AG04450 (cell line): ENCODE data around the gene ZNF277. TPM values are rescaled to one million over a fixed set of nuclear protein-coding genes. Genes with fewer than 3 reads are reported as not detected.

Source experiments
- CTCF ChIA-PET: fragments of 300-600, 350-600 bp; formaldehyde crosslinking; extraction: SDS; loops from one replicate; lab custom pipeline; 2022; ENCODE audit warnings: antibody characterized with exemption, inconsistent platforms; lab: Charles Lee
- POLR2A ChIA-PET: fragments of 350-600 bp; formaldehyde crosslinking; extraction: SDS; loops from one replicate; lab custom pipeline; 2021; ENCODE audit warnings: antibody characterized with exemption, inconsistent platforms; lab: Yijun Ruan, JAX
- DNase-seq: peaks from one replicate; pipeline ENCODE4 v3.0.0-alpha.2; 2011; ENCODE audit warnings: low read depth, low spot score
- H3K27ac ChIP-seq: one replicate; pipeline ENCODE4 v1.5.1; 2012; ENCODE audit warnings: low read depth, low read length, control low read depth
- H3K27me3 ChIP-seq: one replicate; pipeline ENCODE4 v1.6.0; 2012; ENCODE audit warnings: low read length; ENCODE audit not compliant: control insufficient read depth, insufficient read depth
- H3K4me3 ChIP-seq: 2 replicates; pipeline ENCODE4 v1.5.1; 2011; ENCODE audit warnings: mild to moderate bottlenecking, low read depth, low read length, control low read depth
- H3K9me3 ChIP-seq: 2 replicates; pipeline ENCODE4 v1.5.1; 2012; ENCODE audit warnings: low read length; ENCODE audit not compliant: control insufficient read depth, insufficient read depth
- polyA plus RNA-seq: library from polyadenylated mRNA; depleted of rRNA; stranded (reverse); fragments of >200 nt; gene quantifications from 2 replicates; pipeline ENCODE4 v1.2.3, GENCODE V29; 2011
- TF ChIP-seq, protein P1 (sequence below): IDR thresholded peaks from 2 replicates; pipeline ENCODE4 v1.5.1; 2011; ENCODE audit warnings: low read depth, low read length, control low read depth, inconsistent platforms

ZNF277 gene
- polyA plus RNA-seq, 1 experiment, result 30.3 TPM

GRCh38 chr7:112283382-112283910 lies 77.0 kb downstream of the ZNF277 start:
- H3K9me3 ChIP-seq, result no peaks in the 10 kb centered on the region
- H3K27me3 ChIP-seq, result no peaks in the 10 kb centered on the region
- CTCF ChIA-PET, result interaction anchor here (0.5 kb wide), 1 partner anchor 543 kb away, joined by 3 read pairs; no protein-coding TSS in a partner anchor
- no peak overlapping the region for H3K4me3 ChIP-seq
- TF ChIP-seq, protein P1, sequence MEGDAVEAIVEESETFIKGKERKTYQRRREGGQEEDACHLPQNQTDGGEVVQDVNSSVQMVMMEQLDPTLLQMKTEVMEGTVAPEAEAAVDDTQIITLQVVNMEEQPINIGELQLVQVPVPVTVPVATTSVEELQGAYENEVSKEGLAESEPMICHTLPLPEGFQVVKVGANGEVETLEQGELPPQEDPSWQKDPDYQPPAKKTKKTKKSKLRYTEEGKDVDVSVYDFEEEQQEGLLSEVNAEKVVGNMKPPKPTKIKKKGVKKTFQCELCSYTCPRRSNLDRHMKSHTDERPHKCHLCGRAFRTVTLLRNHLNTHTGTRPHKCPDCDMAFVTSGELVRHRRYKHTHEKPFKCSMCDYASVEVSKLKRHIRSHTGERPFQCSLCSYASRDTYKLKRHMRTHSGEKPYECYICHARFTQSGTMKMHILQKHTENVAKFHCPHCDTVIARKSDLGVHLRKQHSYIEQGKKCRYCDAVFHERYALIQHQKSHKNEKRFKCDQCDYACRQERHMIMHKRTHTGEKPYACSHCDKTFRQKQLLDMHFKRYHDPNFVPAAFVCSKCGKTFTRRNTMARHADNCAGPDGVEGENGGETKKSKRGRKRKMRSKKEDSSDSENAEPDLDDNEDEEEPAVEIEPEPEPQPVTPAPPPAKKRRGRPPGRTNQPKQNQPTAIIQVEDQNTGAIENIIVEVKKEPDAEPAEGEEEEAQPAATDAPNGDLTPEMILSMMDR, result no peak
- no peak overlapping the region for H3K27ac ChIP-seq
- DNase-seq, result no peak
- POLR2A ChIA-PET, result no interaction called here

DNA sequence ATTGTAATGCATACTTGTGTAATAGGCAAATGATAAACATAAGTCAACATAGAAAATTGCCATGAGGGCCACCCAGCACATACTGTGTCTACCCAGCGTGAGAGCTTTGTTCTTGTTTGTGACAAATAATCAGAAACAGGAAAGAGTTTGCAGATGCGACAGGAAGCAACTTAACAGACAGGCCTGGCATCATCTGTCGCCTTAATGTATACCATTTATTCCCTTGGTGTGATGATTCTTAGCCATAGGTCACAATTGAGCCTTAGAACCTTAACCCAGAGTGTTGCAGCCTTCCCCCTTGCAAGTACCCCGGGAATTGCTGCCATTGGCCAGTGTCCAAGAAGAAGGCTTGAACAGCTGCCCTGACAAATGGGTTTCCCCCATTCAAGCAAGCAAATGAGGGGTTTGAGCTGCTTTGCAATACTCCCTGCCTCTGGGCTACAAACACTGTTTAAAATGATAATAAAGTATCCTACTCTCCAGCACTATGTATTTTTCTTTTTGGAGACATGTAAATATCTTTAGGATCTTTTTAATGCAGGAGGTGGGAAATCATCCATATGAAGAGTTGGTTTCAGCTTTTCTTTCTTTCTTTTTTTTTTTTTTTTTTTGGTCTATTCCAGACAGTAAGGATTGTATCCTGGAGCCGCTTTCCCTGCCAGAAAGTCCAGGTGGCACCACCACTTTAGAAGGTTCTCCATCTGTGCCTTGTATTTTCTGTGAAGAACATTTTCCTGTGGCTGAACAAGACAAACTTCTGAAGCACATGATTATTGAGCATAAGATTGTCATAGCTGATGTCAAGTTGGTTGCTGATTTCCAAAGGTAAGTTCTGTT lies 80.0 kb downstream of the ZNF277 start:
- Histone ChIP-seq H3K27ac (no peak overlapping the region), H3K9me3 (no peaks in the 10 kb centered on the region), H3K27me3 (no peaks in the 10 kb centered on the region), H3K4me3 (no peak overlapping the region)
- ChIA-PET POLR2A (no interaction called here), CTCF (interaction anchor here (1.0 kb wide), 1 partner anchor 545 kb away, joined by 3 read pairs; no protein-coding TSS in a partner anchor)
- TF ChIP-seq, protein P1, result no peak
- DNase-seq, result no peak

DNA sequence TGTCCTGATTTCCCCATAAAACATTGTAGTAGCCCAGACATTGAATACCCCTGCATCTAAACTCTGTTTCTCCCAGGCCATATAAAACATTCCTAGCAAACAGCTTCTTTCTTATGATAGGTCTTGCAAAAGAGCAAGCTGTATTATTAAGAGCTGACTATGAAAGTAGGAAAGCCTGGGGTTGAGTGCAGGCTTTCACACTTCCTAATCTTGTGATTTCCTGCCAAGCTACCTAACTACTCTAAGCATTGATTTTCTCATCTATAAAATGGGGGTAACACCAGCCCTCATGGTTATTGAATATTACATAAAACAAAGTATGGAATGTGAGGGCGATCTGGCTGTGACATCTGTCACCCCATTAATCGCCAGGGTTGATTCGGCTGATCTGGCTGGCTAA lies 81.8 kb downstream of the ZNF277 start:
- CTCF ChIA-PET, result interaction anchor here (0.6 kb wide), 1 partner anchor 13 kb away, joined by 6 read pairs; no protein-coding TSS in a partner anchor
- Histone ChIP-seq H3K9me3 (no peaks in the 10 kb centered on the region), H3K4me3 (no peak overlapping the region), H3K27ac (no peak overlapping the region), H3K27me3 (no peaks in the 10 kb centered on the region)
- TF ChIP-seq, protein P1, result no peak
- POLR2A ChIA-PET, result no interaction called here
- DNase-seq, result no peak

GRCh38 chr7:112290065-112290464 lies 83.6 kb downstream of the ZNF277 start:
- Histone ChIP-seq H3K9me3 (no peaks in the 10 kb centered on the region), H3K27me3 (no peaks in the 10 kb centered on the region), H3K27ac (no peak overlapping the region), H3K4me3 (no peak overlapping the region)
- ChIA-PET POLR2A (no interaction called here), CTCF (no interaction called here)
- TF ChIP-seq, protein P1, result no peak
- no peak for DNase-seq

GRCh38 chr7:112292162-112292561 lies 85.7 kb downstream of the ZNF277 start:
- CTCF ChIA-PET, result no interaction called here
- TF ChIP-seq, protein P1, result no peak
- POLR2A ChIA-PET, result no interaction called here
- Histone ChIP-seq H3K27me3 (no peaks in the 10 kb centered on the region), H3K9me3 (no peaks in the 10 kb centered on the region), H3K27ac (no peak overlapping the region), H3K4me3 (no peak overlapping the region)
- DNase-seq, result no peak
